GM21515 (cell line): ENCODE results near the gene DOCK6.
"Not testable (repeated sequence)": the region's sequence is repeated elsewhere in the genome, so short reads cannot be mapped to it uniquely, and the experiment has no call there.

Experiments used
- ATAC-seq: cut with Tn5 transposase; IDR thresholded peaks from one replicate; pipeline ENCODE4 v1.9.1; 2021; ENCODE audit not compliant: unreplicated experiment

Gene DOCK6

DNA sequence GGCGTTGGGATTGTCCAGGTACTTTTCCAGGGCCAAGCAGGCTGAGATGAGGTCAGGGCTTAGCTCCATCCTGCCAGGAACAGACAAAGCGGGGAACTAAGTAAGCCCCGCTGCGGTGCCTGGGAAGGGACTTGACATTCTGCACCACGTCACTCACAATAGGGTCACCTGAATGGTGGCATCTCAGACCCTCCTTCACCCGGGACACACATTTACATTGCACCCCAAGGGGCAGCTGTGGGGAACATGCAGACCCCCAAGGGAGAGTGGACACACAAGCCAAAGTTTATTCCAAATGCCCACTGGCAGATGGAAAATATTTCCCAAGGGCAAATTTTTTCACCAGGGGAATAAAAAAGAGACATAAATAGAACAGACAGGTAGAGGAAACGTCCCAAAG lies 86.4 kb downstream of the DOCK6 start:
- ATAC-seq = no peak

DNA sequence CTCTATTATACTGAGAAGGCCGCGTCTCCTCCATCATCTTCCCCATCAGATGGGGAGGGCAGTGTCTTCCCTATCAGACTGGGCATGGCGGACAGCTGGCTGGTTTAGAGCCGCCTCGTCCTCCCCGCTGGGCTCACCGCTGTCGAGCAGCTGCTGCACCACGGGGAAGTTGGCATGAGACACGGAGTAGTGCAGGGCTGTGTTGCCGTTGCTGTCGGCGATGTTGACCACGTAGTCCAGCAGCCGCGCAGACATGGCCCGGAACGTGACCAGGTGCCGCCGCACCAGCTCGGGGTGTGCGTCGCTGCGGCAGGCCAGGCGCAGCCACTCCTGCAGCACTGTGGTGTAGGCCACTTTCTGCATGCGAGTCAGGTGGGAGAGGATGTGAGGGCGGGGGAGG lies 88.0 kb downstream of the DOCK6 start:
- no peak for ATAC-seq

- ATAC-seq = no peak
Measured at GRCh38 chr19:11173516-11174155, 88.7 kb downstream of the DOCK6 start.

- ATAC-seq = no peak
Measured at GRCh38 chr19:11172576-11172975, 89.7 kb downstream of the DOCK6 start.

DNA sequence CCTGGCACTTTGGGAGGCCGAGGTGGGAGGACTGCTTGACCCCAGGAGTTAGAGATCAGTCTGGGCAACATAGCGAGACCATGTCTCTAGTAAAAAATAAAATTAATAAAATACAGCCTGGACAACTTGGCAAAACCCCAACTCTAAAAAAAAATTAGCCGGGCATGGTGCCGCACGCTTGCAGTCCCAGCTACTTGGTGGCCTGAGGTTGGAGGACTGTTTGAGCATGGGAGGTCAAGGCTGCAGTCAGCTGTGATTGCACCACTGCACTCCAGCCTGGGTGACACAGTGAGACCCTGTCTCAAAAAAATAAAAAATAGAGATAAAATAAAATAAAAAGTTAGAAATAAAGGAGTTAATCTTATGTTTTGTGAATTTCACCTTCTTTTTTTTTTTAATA lies 91.2 kb downstream of the DOCK6 start:
- ATAC-seq = no peak

- ATAC-seq = no peak
Measured at GRCh38 chr19:11169896-11170678, 92.2 kb downstream of the DOCK6 start.

GRCh38 chr19:11168568-11168967 lies 93.8 kb downstream of the DOCK6 start:
- ATAC-seq = no peak

- ATAC-seq = no peak
Measured at GRCh38 chr19:11166281-11167142, 95.8 kb downstream of the DOCK6 start.

- ATAC-seq = no peak
Measured at GRCh38 chr19:11165486-11166030, 96.8 kb downstream of the DOCK6 start.

- ATAC-seq = no peak
Measured at GRCh38 chr19:11164879-11165406, 97.4 kb downstream of the DOCK6 start.

- no peak for ATAC-seq
Measured at GRCh38 chr19:11164296-11164695, 98.0 kb downstream of the DOCK6 start.

DNA sequence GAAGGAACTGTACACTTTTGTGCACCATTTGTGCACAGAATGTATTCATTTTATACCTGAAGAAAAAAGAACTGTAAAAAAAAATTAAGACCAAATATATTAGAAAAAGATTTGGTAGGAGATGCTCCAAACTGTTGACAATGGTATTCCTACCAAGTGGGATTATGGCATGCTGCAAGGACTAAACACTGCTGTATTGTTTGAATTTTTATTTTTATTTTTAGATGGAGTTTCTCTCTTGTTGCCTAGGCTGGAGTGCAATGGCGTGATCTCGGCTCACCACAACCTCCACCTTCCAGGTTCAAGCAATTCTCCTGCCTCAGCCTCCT lies 101.9 kb downstream of the DOCK6 start:
- ATAC-seq = not testable (repeated sequence)

DNA sequence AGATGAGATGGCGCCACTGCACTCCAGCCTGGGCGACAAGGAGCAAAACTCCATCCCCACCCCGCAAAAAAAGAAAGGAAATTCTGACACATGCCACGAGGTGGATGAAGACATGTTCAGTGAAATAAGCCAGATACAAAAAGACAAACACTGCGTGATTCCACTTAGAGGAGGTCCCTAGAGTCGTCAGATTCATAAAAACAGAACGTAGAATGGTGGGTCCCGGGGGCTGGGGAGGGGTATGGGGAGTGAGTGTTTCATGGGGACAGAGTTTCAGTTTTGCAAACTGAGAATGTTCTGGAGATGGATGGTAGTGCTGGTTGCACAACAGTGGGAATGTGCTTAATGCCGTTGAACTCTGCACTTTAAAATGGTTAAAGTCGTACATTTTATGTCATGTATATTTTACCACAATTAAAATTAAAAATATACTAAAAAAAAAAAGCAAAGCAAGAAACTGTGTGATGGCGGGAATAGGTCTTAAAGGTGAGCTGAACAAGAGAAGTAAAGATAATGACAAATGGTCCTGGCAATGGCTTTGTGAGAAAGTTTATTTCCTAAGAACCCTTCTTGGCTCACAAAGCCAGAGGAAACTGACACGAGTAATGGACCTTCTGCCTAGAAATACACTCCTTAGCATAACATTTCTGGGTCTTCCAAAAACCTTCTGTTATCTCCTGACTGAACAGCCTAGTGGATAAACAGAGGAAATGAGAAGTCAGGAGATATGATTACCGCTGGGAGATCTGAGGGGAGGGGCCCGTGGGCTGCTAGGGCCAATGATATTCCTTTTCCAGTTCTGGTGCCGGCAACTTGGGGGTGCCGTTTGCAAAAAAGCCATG lies 102.5 kb downstream of the DOCK6 start:
- ATAC-seq = no peak

DNA sequence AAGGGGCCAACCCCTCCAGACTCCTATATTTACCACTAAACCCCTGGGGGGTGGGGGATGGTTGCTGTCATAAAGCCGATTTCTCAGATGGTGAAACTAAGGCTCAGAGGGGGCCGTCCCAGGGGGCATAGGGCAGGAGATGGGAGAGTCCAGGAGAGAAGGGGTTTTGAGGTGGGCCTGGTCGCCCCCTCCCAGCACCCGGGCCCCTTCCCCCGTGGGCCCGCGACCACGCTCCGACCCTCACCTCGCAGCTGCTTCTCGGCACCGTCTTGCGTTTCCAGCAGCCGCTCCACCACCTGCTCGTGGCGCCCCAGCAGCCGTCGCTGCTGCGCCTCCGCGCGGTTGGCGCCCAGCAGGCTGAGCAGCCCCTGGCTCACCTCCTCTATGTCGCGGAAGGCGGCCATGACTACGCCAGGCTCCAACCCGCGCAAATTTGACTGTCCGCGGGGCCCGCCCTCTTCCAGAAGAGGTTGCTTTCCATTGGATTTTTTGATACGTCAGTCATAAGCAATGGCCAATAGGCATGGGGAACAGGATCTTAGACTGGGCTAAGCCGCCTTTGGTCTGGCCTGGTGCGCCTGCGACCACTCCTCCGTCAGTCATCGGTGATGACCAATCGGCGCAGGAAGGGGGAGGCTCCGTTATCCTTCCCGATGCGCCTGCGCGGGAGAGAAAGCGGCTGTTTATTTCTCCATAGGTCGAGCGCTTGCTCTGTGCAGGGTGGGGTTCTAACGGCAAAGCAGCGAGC lies 106.8 kb downstream of the DOCK6 start, which contains the start of gene SPC24:
SPC24 (minus strand) TSS at position 410 of the 748 bp plus-strand sequence; CDS start at position 404, 6 bp downstream.
- peak; percentile 95 for ATAC-seq

DNA sequence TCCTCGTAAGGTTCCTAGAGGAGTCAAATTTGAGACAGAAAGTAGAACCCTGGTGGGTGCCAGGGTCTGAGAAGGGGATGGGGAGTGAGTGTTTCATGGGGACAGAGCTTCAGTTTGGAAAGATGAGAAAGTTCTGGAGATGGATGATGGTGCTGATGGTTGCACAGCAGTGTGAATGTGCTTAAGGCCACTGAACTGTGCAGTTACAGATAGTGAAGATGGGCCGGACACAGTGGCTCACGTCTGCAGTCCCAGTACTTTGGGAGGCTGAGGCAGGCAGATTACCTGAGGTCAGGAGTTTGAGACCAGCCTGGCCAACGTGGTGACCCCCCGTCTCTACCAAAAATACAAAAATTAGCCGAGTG lies 107.7 kb downstream of the DOCK6 start:
- no peak for ATAC-seq

DNA sequence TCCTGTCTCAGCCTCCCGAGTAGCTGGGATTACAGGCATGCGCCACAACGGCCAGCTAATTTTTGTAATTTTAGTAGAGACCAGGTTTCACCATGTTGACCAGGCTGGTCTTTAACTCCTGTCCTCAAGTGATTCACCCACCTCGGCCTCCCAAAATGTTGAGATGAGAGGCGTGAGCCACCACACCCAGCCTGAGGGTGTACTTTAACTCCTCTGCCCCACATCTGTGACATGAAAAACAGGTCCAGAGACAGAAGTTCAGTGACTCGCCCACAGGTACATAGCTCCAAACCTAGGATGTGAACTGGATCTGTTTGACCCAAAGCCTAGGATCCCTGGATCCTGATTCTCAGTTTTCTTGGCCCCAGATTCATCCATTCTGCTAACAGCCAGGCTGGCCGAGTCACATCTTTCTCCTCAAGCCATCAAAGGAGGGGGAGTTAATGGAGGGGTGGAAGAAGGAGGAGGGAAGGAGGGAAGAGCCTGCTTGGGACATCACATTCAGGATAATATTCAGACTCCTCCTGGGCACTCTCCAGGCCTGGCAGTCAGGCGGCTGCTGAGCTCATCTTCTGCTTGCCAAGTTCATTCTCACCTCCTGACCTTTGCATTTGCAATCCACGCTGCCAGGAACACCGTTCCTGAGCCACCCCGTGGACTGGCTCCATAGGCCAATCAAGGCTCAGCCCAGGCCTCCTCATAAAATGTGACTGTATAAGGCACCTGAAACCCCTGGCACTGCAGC lies 109.8 kb downstream of the DOCK6 start:
- ATAC-seq = no peak

DNA sequence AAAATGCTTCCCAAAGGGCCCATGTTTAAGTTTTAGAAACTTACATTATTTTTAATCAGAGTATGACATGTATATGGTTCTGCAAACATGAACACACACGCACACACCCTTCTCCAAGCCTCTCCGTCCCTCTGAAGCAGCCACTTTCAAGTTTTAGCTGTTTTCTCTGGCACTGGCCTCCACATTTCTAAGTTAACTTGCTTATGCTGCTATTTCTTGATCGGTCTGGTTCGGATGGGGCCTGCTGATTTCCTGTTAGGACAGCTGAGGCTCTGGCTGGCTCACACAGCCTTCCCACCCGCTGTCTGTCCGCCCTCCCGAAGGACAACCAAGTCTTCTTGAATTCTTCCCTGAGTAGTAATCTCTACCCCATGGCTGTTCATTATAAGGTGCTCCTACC lies 111.1 kb downstream of the DOCK6 start:
- ATAC-seq = no peak
